Measurements from ENCODE around the gene RTP5. TPM values are rescaled to one million over a fixed set of nuclear protein-coding genes. Genes with fewer than 3 reads are reported as not detected.

The RTP5 gene
- total RNA-seq, 1 experiment from 2014 or later: not detected

DNA sequence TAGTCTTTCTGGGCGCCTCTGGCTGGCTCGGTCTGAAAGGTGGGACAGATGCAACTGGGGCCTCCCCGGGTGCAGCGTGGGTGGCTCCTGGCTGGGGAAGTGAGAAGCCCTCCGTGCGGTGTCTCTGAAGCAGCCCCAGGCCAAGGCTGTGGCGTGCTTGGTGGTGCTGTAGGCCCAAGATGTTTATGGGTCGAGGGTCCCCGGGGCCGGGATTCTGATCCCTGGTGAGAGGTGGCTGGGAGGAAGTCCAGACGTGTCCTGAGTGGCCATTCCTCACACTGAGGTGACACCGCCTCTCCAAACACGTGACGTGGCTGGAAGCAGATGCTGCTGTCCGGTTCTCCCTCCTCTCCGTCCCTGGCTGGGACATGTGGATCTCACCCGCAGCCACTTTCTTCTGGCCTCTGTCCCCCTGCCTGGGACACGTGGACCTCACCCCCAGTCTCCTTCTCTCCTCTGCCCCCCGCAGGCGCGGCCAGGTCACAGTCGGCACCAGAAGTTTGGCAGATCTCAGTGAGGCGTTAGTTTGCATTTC is 12.6 kb downstream of the RTP5 start:
- H3K4me2 ChIP-seq (ENCODE audit: insufficient read depth, insufficient read length, low read length): peak overlapping the region; percentile 10
- TF ChIP-seq, protein P1, sequence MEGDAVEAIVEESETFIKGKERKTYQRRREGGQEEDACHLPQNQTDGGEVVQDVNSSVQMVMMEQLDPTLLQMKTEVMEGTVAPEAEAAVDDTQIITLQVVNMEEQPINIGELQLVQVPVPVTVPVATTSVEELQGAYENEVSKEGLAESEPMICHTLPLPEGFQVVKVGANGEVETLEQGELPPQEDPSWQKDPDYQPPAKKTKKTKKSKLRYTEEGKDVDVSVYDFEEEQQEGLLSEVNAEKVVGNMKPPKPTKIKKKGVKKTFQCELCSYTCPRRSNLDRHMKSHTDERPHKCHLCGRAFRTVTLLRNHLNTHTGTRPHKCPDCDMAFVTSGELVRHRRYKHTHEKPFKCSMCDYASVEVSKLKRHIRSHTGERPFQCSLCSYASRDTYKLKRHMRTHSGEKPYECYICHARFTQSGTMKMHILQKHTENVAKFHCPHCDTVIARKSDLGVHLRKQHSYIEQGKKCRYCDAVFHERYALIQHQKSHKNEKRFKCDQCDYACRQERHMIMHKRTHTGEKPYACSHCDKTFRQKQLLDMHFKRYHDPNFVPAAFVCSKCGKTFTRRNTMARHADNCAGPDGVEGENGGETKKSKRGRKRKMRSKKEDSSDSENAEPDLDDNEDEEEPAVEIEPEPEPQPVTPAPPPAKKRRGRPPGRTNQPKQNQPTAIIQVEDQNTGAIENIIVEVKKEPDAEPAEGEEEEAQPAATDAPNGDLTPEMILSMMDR (conservative IDR thresholded peaks at IDR 0.05): 0 out of 3 replicates have a peak, but pooled peaks have one; percentile 8
- no peak overlapping the region for H2BK5ac ChIP-seq (ENCODE audit: insufficient read length, low read length)
- H3K4me1 Mint-ChIP-seq: peaks cover 31 to 46% of the 10 kb centered on the region in 2 experiments
- H2AFZ ChIP-seq (ENCODE audit: low read length): no peak overlapping the region
- H3K56ac ChIP-seq (ENCODE audit: insufficient read length, low read depth, low read length): no peak overlapping the region
- H3K4me1 ChIP-seq (ENCODE audit: insufficient read depth, low read length): peaks cover 3% of the 10 kb centered on the region; the same call in 1 of the 2 replicates
- no peaks in the 10 kb centered on the region for H3K79me2 ChIP-seq (ENCODE audit: insufficient read depth, low read length)
- H3K27me3 ChIP-seq (ENCODE audit: insufficient read depth, low read length): no peaks in the 10 kb centered on the region
- no peaks in the 10 kb centered on the region for H3K27me3 Mint-ChIP-seq (ENCODE audit: low read depth)
- DNase-seq: no peak
- H2BK20ac ChIP-seq (ENCODE audit: low read depth, low read length, poor library complexity, severe bottlenecking): no peak overlapping the region
- H4K5ac ChIP-seq (ENCODE audit: insufficient read length, low read depth, low read length): no peak overlapping the region
- no peak overlapping the region for H2BK120ac ChIP-seq (ENCODE audit: low read depth, low read length, poor library complexity, severe bottlenecking)
- H3K4me3 Mint-ChIP-seq: peak overlapping the region; percentile 32 to 86
- no peaks in the 10 kb centered on the region for H3K79me1 ChIP-seq (ENCODE audit: insufficient read depth, low read depth, low read length, poor library complexity, severe bottlenecking)
- no peak overlapping the region for H3K9ac ChIP-seq (ENCODE audit: extremely low read depth, insufficient read length, low read length)
- peaks cover 0 to 5% (median 2%) of the 10 kb centered on the region in 3 experiments; a peak in 4 of 7 replicates for H3K36me3 Mint-ChIP-seq (ENCODE audit: insufficient read depth in 1 of 3, low read depth in 3 of 3)
- H4K8ac ChIP-seq (replicated peaks; ENCODE audit: insufficient read length, low read depth, low read length): no peak overlapping the region
- no peak overlapping the region for H3K4ac ChIP-seq (ENCODE audit: low read depth, low read length)
- H3K27ac ChIP-seq (ENCODE audit: insufficient read length, low read depth, low read length): no peak overlapping the region
- no peak overlapping the region for H3K18ac ChIP-seq (ENCODE audit: insufficient read length, low read depth, low read length)
- no peak overlapping the region; a peak in 2 of 7 replicates for H3K27ac Mint-ChIP-seq
- no peaks in the 10 kb centered on the region for H3K9me3 Mint-ChIP-seq
- H2BK12ac ChIP-seq (ENCODE audit: insufficient read length, low read depth, low read length): no peak overlapping the region
- whole genome bisulfite sequencing (ENCODE audit: extremely low coverage, insufficient read length, low lambda C conversion rate): no CpG with 5 or more reads among the region's 23 CpGs
- H3K9me3 ChIP-seq (ENCODE audit: control insufficient read depth, low read depth, low read length): no peaks in the 10 kb centered on the region
- no peak overlapping the region for H3K23ac ChIP-seq (ENCODE audit: insufficient read length, low read depth, low read length)
- no peaks in the 10 kb centered on the region for H4K20me1 ChIP-seq (ENCODE audit: control insufficient read depth, insufficient read depth, insufficient read length)
- no peaks in the 10 kb centered on the region for H3K23me2 ChIP-seq (ENCODE audit: insufficient read length, low read depth, low read length, poor library complexity, severe bottlenecking)
- H4K91ac ChIP-seq (ENCODE audit: insufficient read length, low read depth, low read length): no peak overlapping the region
- H3K14ac ChIP-seq (ENCODE audit: insufficient read depth, low read length): no peak overlapping the region
- no peak overlapping the region for H2AK5ac ChIP-seq (ENCODE audit: insufficient read length, low read length)
- no peak overlapping the region for H2BK15ac ChIP-seq (ENCODE audit: low read depth, low read length)
- no peak overlapping the region for H3T11ph ChIP-seq (ENCODE audit: low read length)

All from H9 (cell line).